Activated CD8-positive, alpha-beta T cell treated with anti-CD3 and anti-CD28 coated beads, Interleukin-2, amount 10 ng/mL, durations not matched to agents 7 days and 5 days (primary cell): ENCODE results near the gene DNAJC8. TPM values are rescaled to one million over a fixed set of nuclear protein-coding genes. Genes with fewer than 3 reads are reported as not detected.
A peak's percentile ranks its signal among the peaks of the same experiment; 100 is the strongest.

Experiments
- ATAC-seq: fragments of 150-1000 bp; cut with Tn5 transposase; one replicate; pipeline ENCODE4 v1.10.0; 2021; ENCODE audit warnings: moderate library complexity
- CTCF ChIA-PET: fragments of 350-600 bp; sonication (Branson Sonifier 250); formaldehyde crosslinking; loops from one replicate; lab custom pipeline; 2021; ENCODE audit warnings: antibody characterized with exemption; lab: Charles Lee
- POLR2A ChIA-PET: fragments of 350-600 bp; sonication (Branson Sonifier 250); formaldehyde crosslinking; loops from one replicate; lab custom pipeline; 2021; ENCODE audit warnings: antibody characterized with exemption; lab: Charles Lee
- DNase-seq: peaks from one replicate; pipeline ENCODE4 v3.0.0-alpha.2; 2020
- H3K27ac Mint-ChIP-seq: one replicate; pipeline ENCODE4 v1.8.0; 2021; ENCODE audit warnings: mild to moderate bottlenecking, mixed read lengths
- H3K27me3 Mint-ChIP-seq: one replicate; pipeline ENCODE4 v1.8.0; 2021; ENCODE audit warnings: low read depth, mixed read lengths
- H3K36me3 Mint-ChIP-seq: one replicate; pipeline ENCODE4 v1.8.0; 2021; ENCODE audit warnings: low read depth, mixed read lengths
- H3K4me1 Mint-ChIP-seq: one replicate; pipeline ENCODE4 v1.8.0; 2021; ENCODE audit warnings: low read depth, mixed read lengths
- H3K4me3 Mint-ChIP-seq: one replicate; pipeline ENCODE4 v1.8.0; 2021; ENCODE audit warnings: mild to moderate bottlenecking, mixed read lengths
- H3K9me3 Mint-ChIP-seq: one replicate; pipeline ENCODE4 v1.8.0; 2022; ENCODE audit warnings: mixed read lengths; ENCODE audit not compliant: insufficient read depth
- total RNA-seq, 2 experiments: library from RNA; stranded (reverse); gene quantifications; one replicate each; pipeline ENCODE4 v1.2.3, GENCODE V29; 2021

Gene DNAJC8
- total RNA-seq, 2 experiments from 2014 or later = 121 to 124 TPM

DNA sequence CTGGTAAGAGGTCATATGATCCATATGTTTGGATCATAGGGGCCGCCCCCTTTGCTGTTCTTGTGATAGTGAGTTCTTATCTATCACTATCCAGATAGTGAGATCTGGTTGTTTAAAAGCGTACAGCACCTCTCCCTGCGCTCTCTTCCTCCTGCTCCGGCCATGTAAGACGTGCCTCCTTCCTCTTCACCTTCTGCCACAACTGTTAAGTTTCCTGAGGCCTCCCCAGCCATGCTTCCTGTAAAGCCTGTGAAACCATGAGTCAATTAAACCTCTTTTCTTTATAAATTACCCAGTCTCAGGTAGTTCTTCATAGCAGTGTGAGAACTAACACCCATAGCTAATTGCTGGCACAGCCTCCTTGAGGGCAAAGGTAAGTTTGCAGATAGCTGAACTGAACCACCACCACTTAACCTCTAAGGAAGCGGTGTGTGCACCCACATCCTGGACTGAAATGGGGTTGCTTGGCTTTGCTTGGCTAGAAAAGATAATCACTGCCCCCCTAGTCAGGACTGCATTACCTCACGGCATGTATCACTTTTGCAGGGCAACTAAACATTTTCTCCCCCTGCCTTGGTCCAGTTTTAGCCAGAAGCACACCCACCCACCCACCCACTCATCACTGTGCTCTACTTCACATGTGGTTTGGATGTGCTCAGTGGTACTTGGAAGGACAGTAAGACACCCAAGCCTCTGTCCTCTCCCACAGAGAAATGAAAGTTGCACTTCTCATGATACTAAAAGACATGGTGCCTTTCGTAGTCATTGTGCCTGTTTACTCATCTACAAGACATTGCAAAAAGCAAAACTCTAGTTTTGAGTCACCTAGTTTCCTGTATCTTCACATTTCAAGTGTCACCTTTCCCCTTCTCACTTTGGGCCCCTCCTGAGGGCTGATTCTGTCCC, 33.2 kb downstream of the DNAJC8 start:
- Mint-ChIP-seq H3K9me3 (peaks cover 10% of the 10 kb centered on the region), H3K36me3 (peaks cover 67% of the 10 kb centered on the region), H3K27me3 (no peaks in the 10 kb centered on the region), H3K4me1 (peaks cover 62% of the 10 kb centered on the region), H3K4me3 (peak overlapping the region; percentile 50), H3K27ac (peak overlapping the region; percentile 93)
- ChIA-PET POLR2A (interaction anchor here (0.6 to 3.4 kb wide), 5 partner anchors 9 to 111 kb away, joined by 3 to 12 read pairs (median 4); partner anchors contain the start of gene EYA3), CTCF (interaction anchor here (1.4 to 1.7 kb wide), 4 partner anchors 9 to 112 kb away, joined by 5 to 14 read pairs (median 6); no protein-coding TSS in a partner anchor)
- ATAC-seq (peak; percentile 89), DNase-seq (peak; percentile 94)

DNA sequence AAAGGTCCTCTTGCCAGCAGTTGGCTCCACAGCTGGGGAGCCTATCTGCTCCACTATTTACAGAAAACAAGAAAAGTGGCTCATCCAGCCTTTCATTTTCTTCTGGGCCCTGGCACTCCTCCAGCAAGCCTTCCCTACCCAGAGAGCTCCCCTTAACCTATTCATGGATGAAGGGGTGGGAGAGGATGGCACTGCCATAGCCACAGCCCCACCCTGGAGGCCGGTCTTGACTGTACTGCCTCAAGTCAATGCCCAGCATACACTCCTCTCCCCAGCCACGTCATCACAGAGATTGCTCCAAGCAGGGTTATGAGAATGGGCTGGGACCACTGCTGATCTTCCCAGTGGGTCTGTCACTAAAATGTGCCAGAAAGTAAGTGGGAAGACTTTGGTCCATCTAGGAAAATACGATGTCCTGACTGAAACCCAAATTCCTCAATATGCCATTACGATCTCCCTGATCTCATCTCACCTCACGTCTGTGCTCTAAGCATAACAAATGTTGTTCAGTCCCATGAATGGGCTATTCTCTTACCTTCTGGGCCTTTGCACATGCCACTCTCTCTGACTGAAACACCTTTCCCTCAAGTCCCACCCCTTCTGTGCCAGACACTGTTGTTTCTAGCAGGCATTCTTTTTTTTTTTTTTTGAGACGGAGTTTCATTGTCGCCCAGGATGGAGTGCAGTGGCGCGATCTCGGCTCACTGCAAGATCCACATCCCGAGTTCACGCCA, 35.0 kb downstream of the DNAJC8 start:
- Mint-ChIP-seq H3K27ac (peak overlapping the region; percentile 36), H3K4me3 (no peak overlapping the region), H3K4me1 (peaks cover 59% of the 10 kb centered on the region), H3K9me3 (peaks cover 10% of the 10 kb centered on the region), H3K27me3 (no peaks in the 10 kb centered on the region), H3K36me3 (peaks cover 50% of the 10 kb centered on the region)
- ATAC-seq = no peak
- ChIA-PET CTCF (interaction anchor here (0.8 to 1.0 kb wide), 2 partner anchors 11 to 51 kb away, joined by 3 to 4 read pairs; no protein-coding TSS in a partner anchor), POLR2A (interaction anchor here (3.4 kb wide), 1 partner anchor 109 kb away, joined by 12 read pairs; the partner anchor contains the start of gene EYA3)
- no peak for DNase-seq

DNA sequence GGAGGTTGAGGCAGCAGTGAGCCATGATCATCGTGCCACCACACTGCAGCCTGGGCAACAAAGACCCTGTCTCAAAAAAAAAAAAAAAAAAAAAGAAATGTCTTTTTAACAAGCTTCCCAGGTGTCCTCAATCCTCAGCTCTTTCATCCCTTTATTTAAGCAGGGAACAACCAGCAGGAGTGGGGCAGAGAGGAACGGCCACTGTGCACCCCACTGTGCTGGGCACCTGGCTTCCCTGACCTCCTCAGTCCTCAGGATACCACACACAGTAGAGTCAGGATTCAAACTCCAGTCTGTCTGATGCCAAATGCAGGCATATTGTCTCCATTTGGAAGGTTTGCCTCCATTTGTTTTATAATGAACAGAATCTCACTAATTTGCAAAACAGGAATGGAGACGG, 36.5 kb downstream of the DNAJC8 start:
- DNase-seq = no peak
- Mint-ChIP-seq H3K9me3 (peaks cover 10% of the 10 kb centered on the region), H3K4me3 (no peak overlapping the region), H3K27ac (peak overlapping the region; percentile 54), H3K27me3 (no peaks in the 10 kb centered on the region), H3K4me1 (peaks cover 55% of the 10 kb centered on the region), H3K36me3 (peaks cover 45% of the 10 kb centered on the region)
- ChIA-PET POLR2A (no interaction called here), CTCF (interaction anchor here (3.0 kb wide), 1 partner anchor 105 kb away, joined by 12 read pairs; no protein-coding TSS in a partner anchor)
- ATAC-seq = no peak

DNA sequence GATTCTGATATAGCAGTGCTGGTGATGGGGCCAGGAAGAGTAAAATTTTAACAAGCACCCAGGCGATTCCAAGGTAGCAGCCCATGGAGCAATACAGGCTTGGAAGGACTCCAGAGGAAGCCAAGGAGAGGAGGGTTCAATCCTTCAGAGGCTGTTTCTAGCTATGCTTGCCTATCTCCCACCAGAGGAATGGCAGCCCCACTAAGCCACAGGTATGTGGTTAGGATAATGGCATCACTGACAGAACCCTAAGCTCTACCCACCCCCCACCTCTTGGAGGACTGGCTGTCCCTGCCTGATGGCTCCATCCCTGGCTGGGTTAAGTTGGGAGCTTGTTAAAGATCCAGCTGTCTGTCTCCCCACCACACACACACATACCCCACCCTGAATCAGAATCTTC, 37.0 kb downstream of the DNAJC8 start:
- Mint-ChIP-seq H3K9me3 (peaks cover 10% of the 10 kb centered on the region), H3K27ac (no peak overlapping the region), H3K27me3 (no peaks in the 10 kb centered on the region), H3K4me3 (no peak overlapping the region), H3K4me1 (peaks cover 49% of the 10 kb centered on the region), H3K36me3 (peaks cover 40% of the 10 kb centered on the region)
- DNase-seq (no peak), ATAC-seq (no peak)
- CTCF ChIA-PET = interaction anchor here (3.0 kb wide), 1 partner anchor 104 kb away, joined by 12 read pairs; no protein-coding TSS in a partner anchor
- POLR2A ChIA-PET = no interaction called here

DNA sequence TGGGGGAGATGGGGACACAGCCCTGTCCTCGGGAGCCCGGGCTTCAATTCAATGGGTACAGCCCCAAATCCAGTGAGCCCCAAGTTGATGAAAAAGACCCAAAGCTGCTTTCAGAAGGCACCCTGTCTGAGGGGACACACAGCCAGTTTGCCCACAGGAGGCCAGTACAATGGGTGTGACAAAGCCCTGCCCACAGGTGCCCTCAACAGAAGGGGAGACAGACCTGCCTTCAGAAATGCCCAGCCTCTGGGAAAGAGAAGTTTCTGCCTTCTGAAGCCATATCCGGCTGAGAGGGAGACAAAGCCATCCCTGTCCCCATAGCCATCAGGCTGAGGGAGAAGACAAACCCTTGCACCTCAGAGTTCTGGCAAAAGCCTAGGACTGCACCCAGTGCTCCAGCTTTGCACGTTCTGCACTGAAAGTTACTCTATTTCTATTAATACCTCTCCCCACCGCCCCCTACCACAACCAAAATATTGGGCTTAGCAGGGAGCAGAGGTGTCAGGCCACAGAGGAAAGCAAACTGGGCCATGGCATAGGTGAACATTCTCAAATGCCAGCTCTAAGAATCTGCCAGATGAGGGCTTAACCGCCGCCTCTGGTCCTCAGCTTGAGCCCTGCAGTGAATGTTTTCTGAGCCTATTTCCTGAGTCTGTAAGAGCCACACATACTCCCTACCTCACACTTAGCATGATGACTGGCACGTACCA, 38.3 kb downstream of the DNAJC8 start:
- Mint-ChIP-seq H3K9me3 (peaks cover 10% of the 10 kb centered on the region), H3K27ac (no peak overlapping the region), H3K27me3 (no peaks in the 10 kb centered on the region), H3K4me1 (peaks cover 38% of the 10 kb centered on the region), H3K4me3 (no peak overlapping the region), H3K36me3 (peaks cover 28% of the 10 kb centered on the region)
- ChIA-PET POLR2A (interaction anchor here (0.7 kb wide), 1 partner anchor 10 kb away, joined by 3 read pairs; no protein-coding TSS in a partner anchor), CTCF (interaction anchor here (0.5 to 3.0 kb wide), 3 partner anchors 14 to 1328 kb away, joined by 3 to 12 read pairs (median 3); no protein-coding TSS in a partner anchor)
- ATAC-seq = no peak
- no peak for DNase-seq

DNA sequence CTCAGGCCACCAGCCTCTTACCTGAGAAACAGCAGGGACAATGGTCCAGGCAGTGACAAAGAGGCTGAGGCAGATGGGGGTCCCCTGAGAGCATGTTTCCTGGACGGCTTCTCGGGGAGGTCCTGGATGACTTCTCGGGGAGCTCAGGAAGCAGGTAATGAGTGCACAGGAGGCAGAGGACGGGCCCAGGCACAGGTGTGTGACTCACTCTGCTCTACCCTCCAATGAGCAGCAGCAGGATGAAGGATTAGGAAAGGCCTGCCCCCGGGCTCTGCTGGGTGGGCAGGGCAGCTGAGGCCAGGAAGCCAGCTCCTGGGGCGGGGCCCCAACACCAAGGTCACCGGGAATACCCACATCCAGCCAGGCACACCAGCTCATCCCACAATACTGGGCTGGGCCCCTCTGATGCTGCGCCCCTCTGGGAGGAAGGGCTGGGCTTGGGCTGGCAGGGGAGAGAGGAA, 39.1 kb downstream of the DNAJC8 start:
- ChIA-PET CTCF (no interaction called here), POLR2A (no interaction called here)
- H3K9me3 Mint-ChIP-seq = peaks cover 2% of the 10 kb centered on the region
- DNase-seq (no peak), ATAC-seq (no peak)
- H3K27ac Mint-ChIP-seq = no peak overlapping the region
- peaks cover 31% of the 10 kb centered on the region for H3K4me1 Mint-ChIP-seq
- H3K27me3 Mint-ChIP-seq = no peaks in the 10 kb centered on the region
- H3K4me3 Mint-ChIP-seq = no peak overlapping the region
- peaks cover 21% of the 10 kb centered on the region for H3K36me3 Mint-ChIP-seq

DNA sequence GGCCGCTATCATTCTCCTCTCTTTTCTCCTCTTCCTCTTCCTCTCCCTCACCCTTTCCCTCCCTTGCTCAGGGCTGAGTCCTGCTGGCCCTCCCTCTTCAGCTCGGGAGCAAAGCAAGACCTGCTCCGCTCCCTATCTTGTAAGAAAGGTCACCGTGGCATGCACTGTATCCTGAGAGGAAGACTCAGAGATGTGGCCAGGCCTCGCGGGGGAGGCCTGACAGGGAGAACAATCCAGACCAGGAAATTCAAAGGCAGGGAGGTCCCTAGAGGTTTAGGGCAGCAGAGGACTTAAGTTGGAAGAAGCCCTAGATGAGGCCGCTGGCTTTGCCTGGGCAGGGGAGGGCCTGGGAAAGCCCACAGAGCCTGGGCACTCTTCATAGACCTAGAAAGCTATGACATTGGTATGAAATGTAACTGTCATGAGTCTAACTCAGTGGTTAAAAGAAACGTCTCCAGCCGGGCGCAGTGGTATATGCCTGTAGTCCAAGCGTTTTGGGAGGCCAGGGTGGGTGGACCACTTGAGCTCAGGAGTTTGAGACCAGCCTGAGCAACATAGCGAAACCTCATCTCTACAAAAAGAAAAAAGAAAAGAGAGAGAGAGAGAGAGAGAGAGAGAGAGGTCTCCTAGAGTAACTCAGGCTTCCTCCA, 41.7 kb downstream of the DNAJC8 start:
- POLR2A ChIA-PET = no interaction called here
- Mint-ChIP-seq H3K4me1 (peaks cover 8% of the 10 kb centered on the region), H3K36me3 (no peaks in the 10 kb centered on the region), H3K27ac (peak overlapping the region; percentile 28), H3K4me3 (no peak overlapping the region), H3K9me3 (no peaks in the 10 kb centered on the region), H3K27me3 (peaks cover 4% of the 10 kb centered on the region)
- CTCF ChIA-PET = no interaction called here
- no peak for ATAC-seq
- DNase-seq = no peak

DNA sequence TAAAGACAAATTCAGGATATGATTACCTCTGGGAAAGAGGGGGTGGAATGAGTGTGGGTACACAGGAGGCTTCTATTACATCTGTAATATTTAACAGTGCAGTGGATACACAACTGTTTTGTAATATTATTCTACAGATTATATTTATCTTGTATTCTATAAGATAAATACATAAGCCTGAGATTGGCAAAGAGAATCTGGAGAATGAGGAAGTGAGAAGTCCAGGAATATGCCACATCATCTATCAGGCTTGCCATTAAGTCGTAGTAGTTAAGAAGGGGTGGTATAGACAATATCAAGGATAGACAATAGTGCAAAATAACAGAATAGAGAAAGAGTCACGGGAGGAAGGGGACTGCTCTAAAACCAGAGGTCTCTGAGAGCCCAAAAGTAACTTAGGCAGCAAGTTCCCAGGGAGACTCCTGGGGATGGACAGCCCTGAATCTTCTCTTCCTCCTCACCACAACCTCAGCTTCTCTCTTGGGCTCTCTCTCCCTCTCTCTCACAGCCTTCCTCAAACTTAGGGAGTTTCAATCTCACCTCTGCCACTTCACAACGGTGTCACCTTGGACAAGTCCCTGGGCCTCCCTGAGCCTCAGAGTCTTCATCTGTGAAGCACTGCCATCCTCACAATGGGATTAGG, 42.4 kb downstream of the DNAJC8 start:
- no peak for DNase-seq
- ChIA-PET POLR2A (no interaction called here), CTCF (no interaction called here)
- Mint-ChIP-seq H3K27me3 (peaks cover 4% of the 10 kb centered on the region), H3K9me3 (no peaks in the 10 kb centered on the region), H3K4me3 (no peak overlapping the region), H3K4me1 (peaks cover 2% of the 10 kb centered on the region), H3K36me3 (no peaks in the 10 kb centered on the region), H3K27ac (no peak overlapping the region)
- ATAC-seq = no peak

DNA sequence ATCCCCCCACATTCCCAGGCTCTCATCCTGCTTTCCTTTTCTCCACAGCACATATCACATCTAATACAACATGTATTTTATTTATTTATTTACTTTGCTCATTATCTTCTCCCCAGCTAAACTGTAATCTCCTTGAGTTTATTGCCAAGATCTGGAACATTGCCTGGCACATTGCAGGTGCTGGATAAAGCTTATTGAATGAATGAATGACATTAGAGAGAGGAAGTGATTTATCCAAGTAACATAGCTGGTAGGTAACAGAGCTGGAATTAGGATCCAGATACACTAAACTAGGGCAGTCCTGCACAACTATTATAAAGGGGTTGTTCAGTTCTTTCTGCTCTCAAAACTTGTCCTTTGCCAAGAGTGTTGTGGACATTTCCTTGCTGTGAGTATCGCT, 47.8 kb downstream of the DNAJC8 start:
- peaks cover 23% of the 10 kb centered on the region for H3K27me3 Mint-ChIP-seq
- ChIA-PET CTCF (no interaction called here), POLR2A (interaction anchor here (0.6 to 0.7 kb wide), 2 partner anchors 10 to 12 kb away, joined by 3 read pairs; no protein-coding TSS in a partner anchor)
- peaks cover 15% of the 10 kb centered on the region for H3K4me1 Mint-ChIP-seq
- H3K27ac Mint-ChIP-seq = no peak overlapping the region
- no peak for DNase-seq
- peaks cover 2% of the 10 kb centered on the region for H3K36me3 Mint-ChIP-seq
- H3K9me3 Mint-ChIP-seq = no peaks in the 10 kb centered on the region
- no peak for ATAC-seq
- no peak overlapping the region for H3K4me3 Mint-ChIP-seq
